SK-N-SH (cell line): ENCODE data around the gene ENDOG. TPM values are rescaled to one million over a fixed set of nuclear protein-coding genes. Genes with fewer than 3 reads are reported as not detected.
A peak's percentile ranks its signal among the peaks of the same experiment; 100 is the strongest.

ENCODE experiments used
- CTCF ChIA-PET: fragments of 300-600, 350-600 bp; formaldehyde crosslinking; extraction: SDS; loops from one replicate; lab custom pipeline; 2021; lab: Yijun Ruan, JAX
- POLR2A ChIA-PET: fragments of 350-600 bp; sonication (Branson Sonifier 250); formaldehyde crosslinking; extraction: SDS; loops from one replicate; lab custom pipeline; 2020; ENCODE audit warnings: antibody characterized with exemption, inconsistent platforms; lab: Yijun Ruan, JAX
- DNase-seq: peaks from one replicate; pipeline ENCODE4 v3.0.0; 2012
- H2AFZ ChIP-seq: fragments of 200-600 bp; sonication (generic); 2 replicates; pipeline ENCODE4 v1.8.1; 2016; ENCODE audit warnings: antibody characterized with exemption, mild to moderate bottlenecking, low read depth
- H3F3A ChIP-seq: fragments of 200-600 bp; sonication (generic); replicated peaks from 2 replicates; pipeline ENCODE3; 2016; ENCODE audit warnings: antibody characterized with exemption, mild to moderate bottlenecking; ENCODE audit not compliant: insufficient read depth
- H3K27ac ChIP-seq, 2 experiments: fragments of 200-500 bp in 1 of 2; fragments of 200-600 bp in 1 of 2; sonication (Bioruptor generic) in 1 of 2; sonication (generic), shearing (Covaris generic) in 1 of 2; 2 replicates each; pipeline versions ENCODE4 v1.5.1 to v1.6.1; 2014 to 2016; ENCODE audit warnings: low read depth in 2 of 2, inconsistent platforms in 1 of 2, low read length in 1 of 2, mild to moderate bottlenecking in 1 of 2, mixed read lengths in 1 of 2
- H3K27me3 ChIP-seq: fragments of 200-600 bp; sonication (generic), shearing (Covaris generic); 2 replicates; pipeline ENCODE4 v1.6.1; 2016; ENCODE audit warnings: mixed run types; ENCODE audit not compliant: insufficient read depth
- H3K36me3 ChIP-seq, 2 experiments: fragments of 200-500 bp in 1 of 2; fragments of 200-600 bp in 1 of 2; sonication (Bioruptor generic) in 1 of 2; sonication (generic) in 1 of 2; replicated peaks in 1 of 2; 2 replicates each; pipeline versions ENCODE3 to v1.5.1; 2014 to 2016; ENCODE audit warnings: low read length in 1 of 2, mild to moderate bottlenecking in 1 of 2; ENCODE audit not compliant: insufficient read depth in 2 of 2, control insufficient read depth in 1 of 2
- H3K4me1 ChIP-seq, 2 experiments: fragments of 200-500 bp in 1 of 2; fragments of 200-600 bp in 1 of 2; sonication (Bioruptor generic) in 1 of 2; sonication (generic), shearing (Covaris generic) in 1 of 2; 2 replicates each; pipeline versions ENCODE4 v1.5.1 to v1.6.1; 2014 to 2016; ENCODE audit warnings: low read depth in 1 of 2, low read length in 1 of 2, mixed run types in 1 of 2; ENCODE audit not compliant: insufficient read depth in 2 of 2, control insufficient read depth in 1 of 2
- H3K4me2 ChIP-seq: fragments of 200-600 bp; sonication (generic), shearing (Covaris generic); 2 replicates; pipeline ENCODE4 v1.6.1; 2017; ENCODE audit warnings: mixed run types
- H3K4me3 ChIP-seq, 2 experiments: fragments of 200-500 bp in 1 of 2; fragments of 200-600 bp in 1 of 2; sonication (Bioruptor generic) in 1 of 2; sonication (generic), shearing (Covaris generic) in 1 of 2; 2 replicates each; pipeline versions ENCODE4 v1.5.1 to v1.8.1; 2014 to 2016; ENCODE audit warnings: low read depth in 2 of 2, inconsistent platforms in 1 of 2, low read length in 1 of 2, mild to moderate bottlenecking in 1 of 2, mixed read lengths in 1 of 2, moderate library complexity in 1 of 2
- H3K79me2 ChIP-seq: fragments of 200-600 bp; sonication (generic); 2 replicates; pipeline ENCODE4 v1.8.1; 2017; ENCODE audit warnings: mild to moderate bottlenecking; ENCODE audit not compliant: insufficient read depth
- H3K9ac ChIP-seq: fragments of 200-600 bp; sonication (generic); 2 replicates; pipeline ENCODE4 v1.6.1; 2017; ENCODE audit warnings: mixed run types
- H3K9me2 ChIP-seq: fragments of 200-600 bp; sonication (generic); 2 replicates; pipeline ENCODE4 v1.6.1; 2017; ENCODE audit warnings: mixed run types
- H3K9me3 ChIP-seq: fragments of 200-600 bp; sonication (generic); 2 replicates; pipeline ENCODE4 v1.6.1; 2017; ENCODE audit warnings: mixed run types, mild to moderate bottlenecking, moderate library complexity
- H4K20me1 ChIP-seq: fragments of 200-600 bp; sonication (generic); 2 replicates; pipeline ENCODE4 v1.6.1; 2017; ENCODE audit warnings: mild to moderate bottlenecking, mixed run types; ENCODE audit not compliant: insufficient read depth
- CTCF ChIP-seq: fragments of 200-600 bp; sonication (generic); IDR thresholded peaks from 2 replicates; pipeline ENCODE4 v1.6.1; 2017; ENCODE audit warnings: antibody characterized with exemption, mild to moderate bottlenecking, moderate library complexity
- EZH2phosphoT487 ChIP-seq: fragments of 200-600 bp; sonication (generic); IDR thresholded peaks from 2 replicates; pipeline ENCODE4 v1.6.1; 2017; ENCODE audit warnings: low read depth, mixed run types, mild to moderate bottlenecking, antibody characterized with exemption, moderate library complexity, borderline replicate concordance
- FOSL2 ChIP-seq: IDR thresholded peaks from 2 replicates; pipeline ENCODE4 v1.4.0; 2012; ENCODE audit warnings: low read depth, mild to moderate bottlenecking, moderate library complexity, borderline replicate concordance
- GABPA ChIP-seq: IDR thresholded peaks from 2 replicates; pipeline ENCODE4 v1.4.0; 2012; ENCODE audit warnings: low read depth, mild to moderate bottlenecking
- NRF1 ChIP-seq: IDR thresholded peaks from 2 replicates; pipeline ENCODE4 v1.6.1; 2012; ENCODE audit warnings: low read depth, mild to moderate bottlenecking, low read length
- RFX5 ChIP-seq: IDR thresholded peaks from 2 replicates; pipeline ENCODE4 v1.6.1; 2012; ENCODE audit warnings: mild to moderate bottlenecking, improper control_type of control experiment, low read length
- RXRA ChIP-seq: IDR thresholded peaks from 2 replicates; pipeline ENCODE4 v1.4.0; 2012; ENCODE audit warnings: low read depth, mild to moderate bottlenecking, borderline replicate concordance
- WGBS: methylation state at CpG from one replicate; pipeline ENCODE4 v1.1.6; 2017; ENCODE audit warnings: low lambda C conversion rate; 5-methylcytosine and 5-hydroxymethylcytosine counted together
- polyA plus RNA-seq, 3 experiments: library from polyadenylated mRNA; depleted of rRNA; stranded (reverse); fragments of >200 nt; gene quantifications; 2 replicates each; pipeline ENCODE4 v1.2.3, GENCODE V29; 2012

ENDOG gene
- polyA plus RNA-seq, 1 of the 3 experiments (the other 2 are of a cell fraction) = 26.6 TPM

- no peak for TF ChIP-seq RFX5
- no peak for TF ChIP-seq EZH2phosphoT487
- TF ChIP-seq CTCF = peak; percentile 11; the same call in 1 of the 2 replicates
- no peak for TF ChIP-seq NRF1
- TF ChIP-seq RXRA = no peak
- Histone ChIP-seq H3K9me2 (no peaks in the 10 kb centered on the region), H3K79me2 (no peaks in the 10 kb centered on the region), H3K36me3 (peaks cover 9 to 11% of the 10 kb centered on the region in 2 experiments), H3K4me2 (no peak overlapping the region), H3K9ac (no peak overlapping the region), H3K4me1 (no peaks in the 10 kb centered on the region), H3K9me3 (no peaks in the 10 kb centered on the region), H3F3A (peaks cover 2% of the 10 kb centered on the region), H2AFZ (no peak overlapping the region), H3K4me3 (no peak overlapping the region), H3K27ac (no peak overlapping the region), H3K27me3 (no peaks in the 10 kb centered on the region), H4K20me1 (no peaks in the 10 kb centered on the region)
- ChIA-PET CTCF (interaction anchor here (1.5 to 2.8 kb wide), 3 partner anchors 8 to 108 kb away, joined by 4 to 11 read pairs (median 5); partner anchors contain the start of genes ENDOG and PKN3), POLR2A (no interaction called here)
- whole genome bisulfite sequencing = 93% methylated on average over 2 of the region's 2 CpGs
- no peak for DNase-seq
Measured at GRCh38 chr9:128809831-128810230, 8.5 kb upstream of the ENDOG start.

- ChIA-PET CTCF (interaction anchor here (1.5 kb wide), 1 partner anchor 34 kb away, joined by 4 read pairs; no protein-coding TSS in a partner anchor), POLR2A (no interaction called here)
- H3K9me3 ChIP-seq = no peaks in the 10 kb centered on the region
- 92% methylated on average over 5 of the region's 5 CpGs for WGBS
- H2AFZ ChIP-seq = no peak overlapping the region
- TF ChIP-seq GABPA = no peak
- no peak for TF ChIP-seq FOSL2
- no peak for TF ChIP-seq EZH2phosphoT487
- no peak overlapping the region for H3K4me2 ChIP-seq
- no peaks in the 10 kb centered on the region for H3K27me3 ChIP-seq
- no peak overlapping the region for H3K27ac ChIP-seq
- H3K4me3 ChIP-seq = no peak overlapping the region
- H3K9ac ChIP-seq = no peak overlapping the region
- peaks cover 6% of the 10 kb centered on the region for H3F3A ChIP-seq
- H3K9me2 ChIP-seq = no peaks in the 10 kb centered on the region
- no peaks in the 10 kb centered on the region for H3K79me2 ChIP-seq
- peaks cover 4 to 8% of the 10 kb centered on the region in 2 experiments for H3K36me3 ChIP-seq
- DNase-seq = no peak
- H3K4me1 ChIP-seq = no peaks in the 10 kb centered on the region
- no peaks in the 10 kb centered on the region for H4K20me1 ChIP-seq
Measured at GRCh38 chr9:128810873-128811272, 7.4 kb upstream of the ENDOG start.
